OCI-LY3 (cell line): ENCODE data around the gene FANCM.

ENCODE experiments used
- CTCF ChIP-seq: fragments of 200-600, 300-600 bp; sonication (generic); IDR thresholded peaks from 2 replicates; pipeline ENCODE4 v1.5.1; 2014; ENCODE audit warnings: antibody characterized with exemption, low read length, low read depth
- EZH2phosphoT487 ChIP-seq: fragments of 200-600 bp; shearing (Covaris generic); IDR thresholded peaks from 2 replicates; pipeline ENCODE4 v1.6.1; 2018; ENCODE audit warnings: antibody characterized with exemption, mixed run types, low read depth

DNA sequence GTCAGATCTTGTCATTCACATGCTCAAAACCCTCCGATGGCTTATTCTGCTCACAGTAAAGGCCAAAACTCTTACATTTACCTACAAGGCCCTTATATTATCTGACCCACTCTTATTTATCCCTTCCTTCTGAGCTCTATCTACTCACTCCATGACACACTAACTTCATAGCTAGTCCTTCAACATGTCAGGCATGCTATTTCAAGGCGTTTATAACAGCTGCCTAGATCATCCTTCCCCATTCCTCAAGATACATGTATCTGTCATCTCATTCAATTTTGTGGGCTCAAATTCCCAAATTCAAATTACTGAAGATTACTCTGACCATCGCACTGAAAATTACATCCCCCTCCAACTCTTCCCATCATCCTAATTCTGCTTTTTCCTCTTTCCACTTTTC is 110.4 kb downstream of the FANCM start:
- TF ChIP-seq CTCF: no peak
- TF ChIP-seq EZH2phosphoT487: no peak
